Lung (tissue), 12 donors: ENCODE data around the gene STK32B. TPM values are rescaled to one million over a fixed set of nuclear protein-coding genes. Genes with fewer than 3 reads are reported as not detected.

Source experiments
- ATAC-seq: fragments of 200-7000 bp; cut with Tn5 transposase; one replicate; pipeline ENCODE4 v1.9.1; 2020; ENCODE audit warnings: moderate number of reproducible peaks; ENCODE audit not compliant: insufficient read depth, low FRiP score
- DNase-seq, 3 donors: peaks; one replicate each; pipeline ENCODE4 v3.0.0-alpha.2; 2013 to 2017
- H3K27ac ChIP-seq, 2 donors: one replicate each; pipeline ENCODE4 v1.5.1; 2013; ENCODE audit warnings: mild to moderate bottlenecking in 2 of 2, moderate library complexity in 2 of 2, control low read depth in 1 of 2, inconsistent platforms in 1 of 2, low read depth in 1 of 2, low read length in 1 of 2
- H3K27me3 ChIP-seq, 3 donors: one replicate each; pipeline ENCODE4 v1.5.1; 2013; ENCODE audit warnings: low read length in 2 of 3; ENCODE audit not compliant: control insufficient read depth in 3 of 3, insufficient read depth in 3 of 3
- H3K36me3 ChIP-seq, 4 donors: one replicate each; pipeline ENCODE4 v1.5.1; 2013; ENCODE audit warnings: low read length in 4 of 4, mild to moderate bottlenecking in 1 of 4, moderate library complexity in 1 of 4; ENCODE audit not compliant: control insufficient read depth in 4 of 4, insufficient read depth in 4 of 4
- H3K4me1 ChIP-seq, 5 donors: one replicate each; pipeline ENCODE4 v1.5.1; 2013; ENCODE audit warnings: low read length in 5 of 5, mild to moderate bottlenecking in 2 of 5, moderate library complexity in 1 of 5; ENCODE audit not compliant: control insufficient read depth in 5 of 5, insufficient read depth in 5 of 5
- H3K4me3 ChIP-seq: one replicate; pipeline ENCODE4 v1.5.1; 2013; ENCODE audit warnings: mild to moderate bottlenecking, control low read depth, moderate library complexity
- H3K9ac ChIP-seq, 2 donors: one replicate each; pipeline ENCODE4 v1.5.1; 2013; ENCODE audit warnings: low read length in 2 of 2, control low read depth in 1 of 2; ENCODE audit not compliant: insufficient read depth in 1 of 2
- H3K9me3 ChIP-seq, 4 donors: one replicate each; pipeline ENCODE4 v1.5.1; 2013; ENCODE audit warnings: low read length in 3 of 4, mild to moderate bottlenecking in 1 of 4, moderate library complexity in 1 of 4; ENCODE audit not compliant: control insufficient read depth in 4 of 4, insufficient read depth in 3 of 4
- WGBS, 2 donors: extraction: QIAGEN DNeasy Blood & Tissue Kit; methylation state at CpG; one replicate each; pipeline ENCODE4 v1.1.7; 2013; 5-methylcytosine and 5-hydroxymethylcytosine counted together
- polyA plus RNA-seq, 2 donors: library from polyadenylated mRNA; stranded (reverse); fragments of 200-250 nt; gene quantifications; one replicate each; pipeline ENCODE4 v1.2.1, GENCODE V29; 2013
- total RNA-seq, 2 donors: library from RNA; depleted of rRNA in 1 of 2; stranded (reverse); fragments of >200 nt in 1 of 2; gene quantifications; one replicate each; pipeline ENCODE4 v1.2.1, GENCODE V29; 2014 to 2021
- TF ChIP-seq, protein P1 (sequence below): IDR thresholded peaks from 2 replicates; pipeline ENCODE4 v1.5.1; 2012; ENCODE audit warnings: mild to moderate bottlenecking; ENCODE audit errors: control extremely low read depth, extremely low read depth
- donor health status: control.
- donor health status: control.
- donor health status: Bipolar disorder and iron deficiency.
- donor health status: healthy.
- donor health status: DM: yes; HTN: yes; CAD: no.

The STK32B gene
- total and polyA plus RNA-seq, 4 donors: 0.29 to 2.2 (median 1.4) TPM

DNA sequence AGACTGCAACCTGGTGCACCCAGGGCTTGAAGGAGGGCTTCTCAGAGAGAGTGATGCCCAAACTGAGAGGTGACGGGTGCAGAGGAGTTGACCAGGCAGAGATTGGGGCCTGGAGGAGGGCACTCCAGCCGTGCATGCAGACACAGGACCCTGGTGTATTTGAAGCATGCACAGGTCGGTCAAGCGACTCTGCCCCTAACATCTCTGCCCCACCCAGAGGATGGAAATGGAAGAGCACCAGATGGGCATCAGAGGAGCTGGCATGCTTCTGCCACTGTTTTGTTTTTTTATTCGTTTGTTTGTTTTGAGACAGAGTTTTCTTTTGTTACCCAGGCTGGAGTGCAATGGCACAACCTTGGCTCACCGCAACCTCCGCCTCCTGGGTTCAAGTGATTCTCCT is 336.2 kb downstream of the STK32B start:
- no peaks in the 10 kb centered on the region for H3K36me3 ChIP-seq
- no peaks in the 10 kb centered on the region for H3K4me1 ChIP-seq
- 74 to 84% methylated on average over 7 of the region's 7 CpGs for WGBS, 2 donors
- TF ChIP-seq, protein P1, sequence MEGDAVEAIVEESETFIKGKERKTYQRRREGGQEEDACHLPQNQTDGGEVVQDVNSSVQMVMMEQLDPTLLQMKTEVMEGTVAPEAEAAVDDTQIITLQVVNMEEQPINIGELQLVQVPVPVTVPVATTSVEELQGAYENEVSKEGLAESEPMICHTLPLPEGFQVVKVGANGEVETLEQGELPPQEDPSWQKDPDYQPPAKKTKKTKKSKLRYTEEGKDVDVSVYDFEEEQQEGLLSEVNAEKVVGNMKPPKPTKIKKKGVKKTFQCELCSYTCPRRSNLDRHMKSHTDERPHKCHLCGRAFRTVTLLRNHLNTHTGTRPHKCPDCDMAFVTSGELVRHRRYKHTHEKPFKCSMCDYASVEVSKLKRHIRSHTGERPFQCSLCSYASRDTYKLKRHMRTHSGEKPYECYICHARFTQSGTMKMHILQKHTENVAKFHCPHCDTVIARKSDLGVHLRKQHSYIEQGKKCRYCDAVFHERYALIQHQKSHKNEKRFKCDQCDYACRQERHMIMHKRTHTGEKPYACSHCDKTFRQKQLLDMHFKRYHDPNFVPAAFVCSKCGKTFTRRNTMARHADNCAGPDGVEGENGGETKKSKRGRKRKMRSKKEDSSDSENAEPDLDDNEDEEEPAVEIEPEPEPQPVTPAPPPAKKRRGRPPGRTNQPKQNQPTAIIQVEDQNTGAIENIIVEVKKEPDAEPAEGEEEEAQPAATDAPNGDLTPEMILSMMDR: no peak
- no peak overlapping the region for H3K27ac ChIP-seq
- no peaks in the 10 kb centered on the region for H3K27me3 ChIP-seq
- peaks cover 0 to 2% (median 0%) of the 10 kb centered on the region in 4 donors for H3K9me3 ChIP-seq
- ATAC-seq: no peak
- DNase-seq: no peak
- no peak overlapping the region for H3K4me3 ChIP-seq
- no peak overlapping the region for H3K9ac ChIP-seq

DNA sequence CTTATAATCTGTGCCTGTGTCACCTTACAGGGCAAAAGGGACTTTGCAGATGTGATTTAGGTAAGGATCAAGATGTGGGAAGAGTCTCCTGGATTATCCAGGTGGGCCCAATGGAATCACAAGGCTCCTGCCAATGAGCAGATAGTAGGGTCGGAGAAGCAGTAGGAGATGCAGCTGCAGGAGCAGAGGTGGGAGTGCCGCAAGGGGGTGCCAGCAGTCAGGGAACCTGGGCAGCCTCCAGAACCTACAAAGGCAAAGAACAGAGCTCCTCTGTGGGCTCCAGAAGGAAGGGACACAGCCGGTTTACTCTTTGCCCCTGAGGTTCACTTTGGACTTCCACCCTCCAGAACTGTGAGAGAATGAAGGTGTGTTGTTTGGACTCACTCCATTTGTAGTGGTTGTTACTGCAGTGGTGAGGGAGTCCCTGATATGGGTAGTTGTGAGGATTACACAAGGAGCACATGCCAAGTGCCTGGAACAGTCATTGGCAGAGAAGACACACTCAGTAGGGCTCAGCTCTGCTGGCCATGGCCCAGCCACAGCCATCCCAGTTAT is 338.6 kb downstream of the STK32B start:
- H3K27ac ChIP-seq: no peak overlapping the region
- TF ChIP-seq, protein P1: no peak
- 33 to 45% methylated on average over 3 of the region's 3 CpGs for WGBS, 2 donors
- no peak for DNase-seq
- ATAC-seq: no peak
- no peaks in the 10 kb centered on the region for H3K27me3 ChIP-seq
- H3K36me3 ChIP-seq: no peaks in the 10 kb centered on the region
- no peak overlapping the region for H3K9ac ChIP-seq
- H3K4me1 ChIP-seq: no peaks in the 10 kb centered on the region
- peaks cover 0 to under 1% (median 0%) of the 10 kb centered on the region in 4 donors for H3K9me3 ChIP-seq
- H3K4me3 ChIP-seq: no peak overlapping the region

GRCh38 chr4:5391492-5391891 is 340.2 kb downstream of the STK32B start:
- no peaks in the 10 kb centered on the region for H3K4me1 ChIP-seq
- no peaks in the 10 kb centered on the region for H3K9me3 ChIP-seq
- H3K27ac ChIP-seq: no peak overlapping the region
- DNase-seq (no peak), ATAC-seq (no peak)
- no peak overlapping the region for H3K4me3 ChIP-seq
- no peaks in the 10 kb centered on the region for H3K36me3 ChIP-seq
- TF ChIP-seq, protein P1: no peak
- no peak overlapping the region for H3K9ac ChIP-seq
- WGBS, 2 donors: 70 to 87% methylated on average over 4 of the region's 4 CpGs
- no peaks in the 10 kb centered on the region for H3K27me3 ChIP-seq
